ENCODE results near the gene SHISA9. TPM values are rescaled to one million over a fixed set of nuclear protein-coding genes. Genes with fewer than 3 reads are reported as not detected.

Gene SHISA9
- total and polyA plus RNA-seq, 4 donors: under 0.01 to 0.08 (median 0.07) TPM; not detected in 1

DNA sequence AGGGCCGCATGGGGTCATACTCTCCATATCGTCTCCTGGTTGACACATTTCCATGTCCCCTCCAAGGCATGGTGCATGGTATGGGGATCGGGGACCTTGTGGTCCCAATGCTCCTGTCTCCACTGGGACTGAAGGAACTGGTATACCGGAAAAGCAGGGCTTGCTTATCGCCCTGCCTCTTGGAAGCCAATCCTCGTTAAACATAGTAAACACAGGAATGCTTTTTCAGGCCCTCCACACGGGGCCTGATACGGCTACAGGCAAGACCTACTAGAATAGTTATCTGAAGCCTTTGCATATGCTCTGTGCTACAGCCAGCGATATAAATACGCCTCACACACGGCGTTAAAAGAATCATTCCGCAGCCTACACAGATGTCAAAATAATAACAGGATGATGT, 159.5 kb downstream of the SHISA9 start:
- WGBS: 76% methylated on average over 13 of the region's 13 CpGs
- no peak overlapping the region for H3K9ac ChIP-seq (ENCODE audit: low read depth in 1 of 2, low read length in 2 of 2)
- TF ChIP-seq EGR1 (IDR thresholded peaks at IDR 0.05; ENCODE audit: low read depth in 2 of 2): no peak
- TF ChIP-seq CTCF (IDR thresholded peaks at IDR 0.05; ENCODE audit: low read depth, low read length, missing input control): no peak
- no peak for TF ChIP-seq FOXA2 (IDR thresholded peaks at IDR 0.05)
- no peak for TF ChIP-seq MAX (IDR thresholded peaks at IDR 0.05)
- TF ChIP-seq RAD21 (IDR thresholded peaks at IDR 0.05): no peak
- no peak for TF ChIP-seq TAF1 (conservative IDR thresholded peaks at IDR 0.05)
- no peaks in the 10 kb centered on the region for H3K9me3 ChIP-seq (ENCODE audit: control insufficient read depth in 4 of 4, low read length in 3 of 4)
- no peaks in the 10 kb centered on the region for H3K36me3 ChIP-seq (ENCODE audit: control insufficient read depth in 4 of 4, insufficient read depth in 3 of 4, low read depth in 1 of 4, low read length in 3 of 4)
- no peak overlapping the region for H3K27ac ChIP-seq (ENCODE audit: low read depth in 1 of 2, low read length in 2 of 2)
- H3K4me3 ChIP-seq (ENCODE audit: low read depth in 1 of 3, low read length in 3 of 3): no peak overlapping the region
- no peaks in the 10 kb centered on the region for H3K27me3 ChIP-seq (ENCODE audit: control insufficient read depth in 4 of 4, insufficient read depth in 4 of 4, low read length in 3 of 4)
- no peaks in the 10 kb centered on the region for H3K4me1 ChIP-seq (ENCODE audit: control insufficient read depth in 4 of 4, insufficient read depth in 4 of 4, low read length in 3 of 4)
- no peak for DNase-seq (ENCODE audit: low spot score)

DNA sequence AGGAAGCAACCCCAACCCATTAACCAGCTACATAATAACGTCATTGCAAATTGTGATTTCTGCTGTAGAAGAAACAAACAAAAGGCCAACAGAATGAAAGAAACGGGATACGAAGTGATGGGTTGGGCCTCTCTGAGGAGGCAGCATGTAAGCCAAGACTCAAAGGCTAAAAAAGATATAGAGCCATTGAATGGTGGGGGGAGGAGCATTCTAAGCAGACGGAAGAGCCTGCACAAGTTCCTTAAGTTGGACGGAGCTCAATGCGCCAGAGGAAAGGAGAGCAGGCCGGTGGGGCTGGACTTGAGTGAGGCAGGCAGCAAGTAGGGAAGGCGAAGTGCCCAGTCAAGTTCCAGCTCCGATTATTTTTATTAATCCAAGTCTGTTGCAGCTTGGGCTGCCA, 160.3 kb downstream of the SHISA9 start:
- no peaks in the 10 kb centered on the region for H3K4me1 ChIP-seq (ENCODE audit: control insufficient read depth in 4 of 4, insufficient read depth in 4 of 4, low read length in 3 of 4)
- 79% methylated on average over 9 of the region's 9 CpGs for WGBS
- TF ChIP-seq JUND (IDR thresholded peaks at IDR 0.05) (no peak), HNF4G (IDR thresholded peaks at IDR 0.05) (no peak), ZBTB33 (IDR thresholded peaks at IDR 0.05) (no peak), FOXA1 (IDR thresholded peaks at IDR 0.05) (no peak), NR2F2 (IDR thresholded peaks at IDR 0.05) (no peak), EGR1 (IDR thresholded peaks at IDR 0.05; ENCODE audit: low read depth in 2 of 2) (no peak), MAX (IDR thresholded peaks at IDR 0.05) (no peak), YY1 (IDR thresholded peaks at IDR 0.05) (no peak), SP1 (IDR thresholded peaks at IDR 0.05) (no peak), CTCF (IDR thresholded peaks at IDR 0.05; ENCODE audit: low read depth, low read length, missing input control) (no peak), HNF4A (conservative IDR thresholded peaks at IDR 0.05) (no peak), ATF3 (IDR thresholded peaks at IDR 0.05) (no peak), TAF1 (conservative IDR thresholded peaks at IDR 0.05) (no peak), FOXA2 (IDR thresholded peaks at IDR 0.05) (no peak), GABPA (IDR thresholded peaks at IDR 0.05 in 1 of 2, conservative IDR thresholded peaks at IDR 0.05 in 1 of 2) (no peak)
- TF ChIP-seq, protein P1, sequence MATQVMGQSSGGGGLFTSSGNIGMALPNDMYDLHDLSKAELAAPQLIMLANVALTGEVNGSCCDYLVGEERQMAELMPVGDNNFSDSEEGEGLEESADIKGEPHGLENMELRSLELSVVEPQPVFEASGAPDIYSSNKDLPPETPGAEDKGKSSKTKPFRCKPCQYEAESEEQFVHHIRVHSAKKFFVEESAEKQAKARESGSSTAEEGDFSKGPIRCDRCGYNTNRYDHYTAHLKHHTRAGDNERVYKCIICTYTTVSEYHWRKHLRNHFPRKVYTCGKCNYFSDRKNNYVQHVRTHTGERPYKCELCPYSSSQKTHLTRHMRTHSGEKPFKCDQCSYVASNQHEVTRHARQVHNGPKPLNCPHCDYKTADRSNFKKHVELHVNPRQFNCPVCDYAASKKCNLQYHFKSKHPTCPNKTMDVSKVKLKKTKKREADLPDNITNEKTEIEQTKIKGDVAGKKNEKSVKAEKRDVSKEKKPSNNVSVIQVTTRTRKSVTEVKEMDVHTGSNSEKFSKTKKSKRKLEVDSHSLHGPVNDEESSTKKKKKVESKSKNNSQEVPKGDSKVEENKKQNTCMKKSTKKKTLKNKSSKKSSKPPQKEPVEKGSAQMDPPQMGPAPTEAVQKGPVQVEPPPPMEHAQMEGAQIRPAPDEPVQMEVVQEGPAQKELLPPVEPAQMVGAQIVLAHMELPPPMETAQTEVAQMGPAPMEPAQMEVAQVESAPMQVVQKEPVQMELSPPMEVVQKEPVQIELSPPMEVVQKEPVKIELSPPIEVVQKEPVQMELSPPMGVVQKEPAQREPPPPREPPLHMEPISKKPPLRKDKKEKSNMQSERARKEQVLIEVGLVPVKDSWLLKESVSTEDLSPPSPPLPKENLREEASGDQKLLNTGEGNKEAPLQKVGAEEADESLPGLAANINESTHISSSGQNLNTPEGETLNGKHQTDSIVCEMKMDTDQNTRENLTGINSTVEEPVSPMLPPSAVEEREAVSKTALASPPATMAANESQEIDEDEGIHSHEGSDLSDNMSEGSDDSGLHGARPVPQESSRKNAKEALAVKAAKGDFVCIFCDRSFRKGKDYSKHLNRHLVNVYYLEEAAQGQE (IDR thresholded peaks at IDR 0.05): no peak

More for the DNA sequence above, 160.3 kb downstream of the SHISA9 start:
- no peaks in the 10 kb centered on the region for H3K36me3 ChIP-seq (ENCODE audit: control insufficient read depth in 4 of 4, insufficient read depth in 3 of 4, low read depth in 1 of 4, low read length in 3 of 4)
- H3K27ac ChIP-seq (ENCODE audit: low read depth in 1 of 2, low read length in 2 of 2): no peak overlapping the region
- no peaks in the 10 kb centered on the region for H3K9me3 ChIP-seq (ENCODE audit: control insufficient read depth in 4 of 4, low read length in 3 of 4)
- no peak overlapping the region for H3K9ac ChIP-seq (ENCODE audit: low read depth in 1 of 2, low read length in 2 of 2)
- H3K4me3 ChIP-seq (ENCODE audit: low read depth in 1 of 3, low read length in 3 of 3): no peak overlapping the region
- H3K27me3 ChIP-seq (ENCODE audit: control insufficient read depth in 4 of 4, insufficient read depth in 4 of 4, low read length in 3 of 4): no peaks in the 10 kb centered on the region
- no peak for DNase-seq (ENCODE audit: low spot score)
